ENCODE measurements around the gene ZNF536.
"Not testable (repeated sequence)": the region's sequence is repeated elsewhere in the genome, so short reads cannot be mapped to it uniquely, and the experiment has no call there.

ZNF536 gene

DNA sequence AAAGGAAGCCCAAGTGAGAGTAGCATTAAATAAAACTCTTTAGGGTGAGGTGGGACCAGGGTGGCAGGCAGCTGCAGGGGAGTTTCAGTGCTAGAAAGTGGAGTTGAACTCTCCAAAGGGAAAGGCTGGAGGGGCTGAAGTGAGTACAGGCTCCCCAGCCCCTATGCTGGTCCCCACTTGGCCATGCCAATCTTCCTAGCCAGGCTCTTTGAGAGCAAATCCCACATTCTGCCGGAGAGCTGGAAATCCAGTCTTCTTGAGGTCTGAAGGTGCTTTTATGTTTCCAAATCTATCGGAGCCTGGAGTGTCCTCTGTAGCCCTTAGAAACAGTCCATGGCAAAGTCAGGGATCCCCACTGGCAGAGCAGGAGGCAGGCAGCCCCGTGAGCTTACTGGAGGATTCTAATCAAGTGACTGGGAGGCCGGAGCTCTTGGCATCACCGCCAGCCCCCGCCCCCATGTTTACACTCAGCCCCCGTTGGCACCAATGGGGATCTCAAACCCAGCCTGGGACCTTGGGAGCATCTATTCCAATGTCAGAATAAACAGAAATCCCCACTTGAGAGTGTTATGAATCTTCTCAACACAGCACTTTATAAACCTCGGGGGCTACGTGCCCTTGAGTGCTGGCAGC, 18.3 kb downstream of the ZNF536 start:
- DNase-seq, result no peak

GRCh38 chr19:30391052-30391451, 18.9 kb downstream of the ZNF536 start:
- no peak for DNase-seq

DNA sequence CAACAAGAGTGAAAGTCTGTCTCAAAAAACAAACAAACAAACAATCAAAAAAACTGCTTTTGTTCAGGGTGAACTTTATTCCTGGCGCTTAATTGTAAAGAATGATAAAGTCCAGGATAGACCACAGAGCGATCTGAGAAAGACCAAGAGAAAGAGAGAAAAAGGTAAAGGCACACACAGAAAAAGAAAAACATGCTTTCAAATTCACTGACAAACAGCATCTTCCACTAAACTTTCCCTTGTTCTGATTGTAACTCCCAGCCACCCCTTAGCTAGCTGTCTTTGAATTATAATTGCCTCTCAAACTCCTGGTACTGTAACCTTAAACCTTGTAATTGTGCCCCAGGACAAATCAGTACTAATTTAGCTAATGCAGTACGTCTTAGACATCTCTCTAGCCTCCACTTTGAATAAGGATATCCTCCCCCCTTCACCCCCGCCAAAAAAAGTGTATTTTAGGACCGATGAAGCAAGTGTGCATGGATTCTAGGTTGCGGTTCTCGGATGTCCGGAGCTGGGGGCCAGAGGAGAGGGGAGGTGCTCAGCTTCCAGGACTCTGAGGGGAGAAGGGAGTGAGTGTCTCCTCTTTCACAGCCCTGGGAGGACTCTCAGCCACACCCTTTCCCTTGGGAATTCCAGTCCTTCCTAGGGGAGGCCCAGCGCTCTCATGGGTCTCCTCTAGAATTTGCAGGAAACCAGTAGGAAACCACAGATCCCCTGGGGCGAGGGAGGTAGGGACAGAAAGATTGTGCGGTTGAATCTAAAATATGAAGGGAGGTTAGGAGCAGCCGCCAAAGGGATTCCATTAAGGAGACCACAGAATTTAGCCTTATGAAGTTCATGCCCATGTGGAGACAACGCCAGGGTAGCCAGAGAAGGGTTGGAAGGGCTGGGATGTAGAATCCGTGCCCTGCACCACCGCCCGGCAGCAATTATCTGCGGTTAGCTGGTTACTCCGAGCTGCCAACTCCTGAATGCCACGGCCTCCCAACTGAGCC, 19.7 kb downstream of the ZNF536 start:
- no peak for DNase-seq

DNA sequence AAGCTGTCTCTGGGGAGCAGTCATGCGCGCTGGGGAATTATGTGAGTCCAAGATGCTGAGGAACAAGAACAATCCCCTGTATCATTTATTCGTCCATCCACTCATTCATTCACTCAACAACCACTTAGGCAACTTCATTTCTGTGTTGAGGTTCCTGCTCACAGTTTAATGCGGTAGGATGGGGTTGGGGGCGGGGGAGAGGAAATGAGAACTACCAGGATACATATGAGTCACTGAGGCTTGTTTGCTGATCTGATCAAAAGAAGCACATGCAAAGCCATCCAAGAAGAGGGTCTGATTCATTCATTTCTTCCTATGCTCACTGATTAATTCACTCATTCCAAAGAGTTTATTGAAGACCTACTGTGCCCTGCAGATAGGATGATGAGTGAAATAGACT, 20.9 kb downstream of the ZNF536 start:
- DNase-seq, result no peak

DNA sequence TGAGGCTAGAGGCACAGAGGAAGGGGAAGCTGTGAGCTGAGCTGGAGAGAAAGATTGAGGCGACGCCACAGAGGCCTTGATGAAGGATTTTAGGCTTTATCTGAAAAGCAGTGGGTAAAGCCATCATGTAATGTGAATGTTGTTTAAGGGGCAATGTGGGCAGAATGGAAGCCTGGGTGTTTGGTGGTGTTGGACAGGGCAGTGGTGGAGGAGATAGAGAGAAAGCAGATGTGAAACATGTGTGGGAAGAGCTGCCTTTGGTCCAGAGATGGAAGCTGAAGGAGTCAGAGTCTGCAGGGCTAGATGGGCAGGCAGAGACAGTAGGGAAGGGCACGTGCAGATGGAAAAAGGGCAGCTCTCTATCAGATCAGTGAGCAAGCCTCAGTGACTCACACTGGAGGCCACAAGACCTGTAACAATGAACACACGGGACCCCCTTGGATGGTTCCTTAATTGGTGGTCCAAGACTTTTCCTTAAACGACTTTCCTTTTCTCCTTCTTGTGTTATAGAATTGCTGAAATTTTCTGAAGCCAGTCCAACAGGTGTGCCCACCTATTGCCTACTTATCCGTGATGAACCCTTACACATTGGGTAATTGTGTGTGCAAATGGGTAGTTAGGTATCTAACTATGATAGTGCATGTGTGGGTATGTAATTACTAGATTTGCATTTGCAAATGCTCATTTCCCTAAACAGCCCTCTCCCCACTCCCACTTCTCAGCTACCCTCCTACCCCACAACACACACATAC, 21.7 kb downstream of the ZNF536 start:
- no peak for DNase-seq

GRCh38 chr19:30394481-30395151, 22.4 kb downstream of the ZNF536 start:
- no peak for DNase-seq

DNA sequence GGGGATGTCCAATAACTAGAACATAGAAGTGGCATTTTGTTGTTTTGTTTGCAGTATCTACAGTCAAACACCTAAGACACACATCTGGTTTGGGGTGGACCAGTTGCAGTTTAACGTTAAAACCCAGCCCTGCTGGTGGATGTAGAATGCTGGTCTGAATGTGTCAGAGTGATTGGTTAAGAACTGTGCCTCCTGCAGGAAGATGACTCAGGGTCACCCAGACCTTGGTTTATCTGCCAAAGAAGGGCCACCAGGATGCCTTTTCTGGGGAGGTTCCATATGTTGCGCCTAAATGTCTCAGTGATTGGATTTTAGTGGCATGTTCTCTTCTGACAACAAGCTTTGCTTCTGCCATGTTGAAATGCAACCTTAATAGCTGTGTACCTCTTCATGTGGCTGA, 23.1 kb downstream of the ZNF536 start:
- DNase-seq, result no peak

GRCh38 chr19:30398539-30398938, 26.4 kb downstream of the ZNF536 start:
- not testable (repeated sequence) for DNase-seq

DNA sequence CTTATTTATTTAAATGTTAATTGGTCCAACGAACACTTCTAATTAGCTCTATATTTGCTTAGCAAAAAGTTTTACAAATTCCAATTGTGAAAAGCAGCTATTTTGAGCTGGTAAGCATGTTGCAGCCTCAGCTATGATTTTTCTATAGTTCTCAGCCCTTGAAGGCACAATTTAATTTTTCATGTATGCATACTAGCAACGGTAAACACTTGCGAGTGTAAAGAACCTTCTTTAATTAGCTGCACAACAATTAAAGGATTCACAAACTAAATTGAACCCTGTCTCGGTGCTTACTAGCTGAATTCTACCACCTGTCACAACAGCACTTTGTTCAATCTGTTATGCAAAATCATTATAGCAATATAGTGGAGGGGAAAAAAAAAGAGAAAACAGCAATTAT, 29.8 kb downstream of the ZNF536 start:
- DNase-seq, result no peak

DNA sequence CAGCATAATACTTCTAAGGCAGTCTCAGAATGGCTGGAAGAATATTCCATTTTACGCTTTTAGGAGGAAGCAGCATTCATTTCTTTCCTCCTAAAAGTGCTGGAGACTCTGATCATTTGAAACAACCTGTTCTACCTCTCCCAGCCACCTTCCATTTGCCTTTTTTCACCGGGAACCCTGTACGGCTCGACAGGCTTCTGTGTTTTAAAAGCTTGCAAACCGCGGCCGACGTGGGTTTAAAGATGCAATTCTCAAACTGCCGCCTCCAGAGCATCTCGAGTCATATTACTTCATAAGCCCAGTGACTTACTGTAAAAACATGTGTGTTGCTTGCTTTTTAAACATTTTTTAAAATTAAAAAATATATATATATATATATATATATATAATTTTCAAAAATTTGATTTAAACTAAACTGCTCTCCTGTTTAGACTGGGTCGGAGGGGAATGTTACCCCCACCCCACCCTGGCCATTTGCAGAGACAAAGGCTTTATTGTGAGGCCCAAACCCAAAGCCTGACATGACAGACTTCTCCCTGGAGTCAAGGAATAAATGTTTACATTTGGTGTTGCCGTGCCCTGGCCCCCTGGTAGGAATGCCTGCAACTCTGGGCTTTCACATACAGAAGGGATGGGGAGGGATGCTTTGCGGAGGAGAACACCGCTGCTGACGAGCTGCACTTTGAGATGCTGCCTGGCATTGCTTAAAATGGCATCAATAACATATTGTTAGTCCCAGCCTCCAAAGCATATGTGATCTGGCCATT, 30.4 kb downstream of the ZNF536 start:
- no peak for DNase-seq

DNA sequence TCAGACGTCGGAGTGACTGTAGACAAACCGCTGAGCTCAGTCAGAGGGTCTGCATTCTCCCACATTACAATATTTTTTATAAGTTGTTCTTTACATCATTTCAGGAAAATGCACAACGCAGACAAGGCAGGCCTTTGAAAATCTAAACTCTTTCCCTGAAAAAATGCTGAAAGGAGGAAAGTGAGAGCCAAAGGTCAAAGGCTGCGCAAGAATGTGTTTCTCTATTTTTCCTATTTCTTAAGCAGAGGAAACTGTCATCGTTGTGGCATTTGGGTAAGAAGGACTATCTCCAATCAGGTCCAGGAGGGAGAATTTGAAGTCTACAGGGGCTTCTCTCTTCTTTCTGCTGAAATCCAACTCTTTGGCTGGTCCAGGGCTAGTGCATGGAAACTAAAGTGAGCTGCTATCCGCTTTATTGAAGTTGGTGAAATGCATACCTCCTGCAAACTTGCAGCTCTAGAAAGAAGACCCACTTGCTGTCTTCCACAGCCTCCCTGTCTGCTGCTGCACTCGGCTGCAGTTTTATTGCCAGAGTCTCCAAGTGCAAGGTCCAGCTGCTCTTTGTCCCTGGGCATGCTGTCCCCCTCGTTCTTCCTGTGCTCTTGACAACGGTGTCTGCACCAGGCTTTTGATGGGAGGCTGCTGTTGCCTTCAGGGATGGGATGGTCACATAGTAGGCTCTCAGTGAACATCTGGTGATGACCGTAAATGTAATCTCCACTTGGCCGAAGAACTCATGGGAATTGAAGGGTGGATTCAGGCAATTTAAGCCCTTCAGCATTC, 31.2 kb downstream of the ZNF536 start:
- no peak for DNase-seq

DNA sequence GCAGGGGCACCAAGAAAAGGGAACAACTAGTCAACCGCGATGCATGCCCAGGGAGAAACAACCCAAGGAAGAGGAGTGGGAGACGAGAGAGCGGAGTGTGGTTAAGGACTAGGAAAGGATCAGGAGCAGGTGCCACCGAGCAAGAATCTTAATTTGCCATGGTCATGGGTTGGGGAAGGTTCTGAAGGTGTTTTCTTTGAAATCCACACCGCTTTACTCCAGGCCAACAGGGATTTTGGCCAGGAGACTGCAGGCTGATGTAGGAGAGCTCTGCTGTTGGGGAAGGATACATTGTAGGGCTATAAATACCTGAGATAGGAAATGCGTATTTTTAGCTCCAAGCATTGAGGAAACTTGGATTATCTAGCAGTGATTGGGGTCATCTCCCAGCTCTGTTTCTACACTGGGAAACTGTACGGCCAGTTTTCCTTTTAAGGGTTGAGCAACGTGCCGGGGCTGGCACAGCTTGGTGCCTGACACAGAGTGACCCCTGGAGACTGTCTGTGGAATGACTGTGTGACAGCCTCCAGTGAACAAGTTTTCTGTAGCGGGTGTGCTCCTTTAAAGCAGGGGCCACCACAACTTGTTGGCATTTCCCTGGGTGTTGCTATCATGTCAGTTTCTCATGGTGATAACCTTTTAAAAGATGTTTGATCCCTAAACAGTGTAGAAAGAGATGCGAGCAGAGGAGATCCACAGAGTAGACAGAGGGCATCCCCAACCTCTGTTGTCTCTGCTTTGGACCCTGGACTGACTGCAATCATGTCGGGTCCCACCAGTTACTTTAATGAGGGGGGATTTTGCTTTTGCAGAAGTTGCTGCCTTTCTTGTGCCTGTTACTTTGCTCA, 34.3 kb downstream of the ZNF536 start:
- DNase-seq, result no peak

DNA sequence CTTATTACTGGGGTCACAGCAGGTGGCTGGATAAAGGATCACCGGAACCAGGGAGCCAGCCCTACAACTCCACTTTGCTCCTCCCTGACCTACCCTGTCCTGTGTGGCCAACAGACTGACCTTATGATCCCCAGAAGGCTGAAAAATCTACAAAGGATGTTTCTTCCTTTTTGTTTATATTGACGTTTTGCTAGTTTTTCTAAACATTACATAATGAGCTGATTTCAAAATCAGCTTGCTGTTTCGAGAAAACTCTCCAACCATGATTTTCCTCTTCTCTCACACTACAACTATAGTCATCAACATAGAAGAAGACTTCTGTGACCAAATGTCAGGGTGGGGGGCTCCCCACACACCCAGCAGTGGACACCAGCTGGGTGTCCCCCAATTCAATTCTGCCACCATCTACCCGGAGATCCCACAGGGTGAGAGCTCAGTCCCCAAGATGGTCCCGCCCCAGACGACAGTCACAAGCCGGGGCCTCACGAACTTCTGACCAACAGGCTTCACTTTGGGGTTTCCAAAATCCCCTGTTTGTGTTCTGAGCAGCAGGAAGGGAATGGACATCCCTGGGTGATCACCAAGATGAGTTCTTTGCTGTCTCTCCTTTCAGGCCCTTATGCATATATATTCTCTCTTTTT, 35.0 kb downstream of the ZNF536 start:
- DNase-seq, result no peak

- DNase-seq, result no peak
Observed at GRCh38 chr19:30408734-30409301, 36.6 kb downstream of the ZNF536 start.

GRCh38 chr19:30411714-30412113, 39.5 kb downstream of the ZNF536 start:
- DNase-seq, result no peak

GRCh38 chr19:30416375-30416774, 44.2 kb downstream of the ZNF536 start:
- DNase-seq, result no peak

DNA sequence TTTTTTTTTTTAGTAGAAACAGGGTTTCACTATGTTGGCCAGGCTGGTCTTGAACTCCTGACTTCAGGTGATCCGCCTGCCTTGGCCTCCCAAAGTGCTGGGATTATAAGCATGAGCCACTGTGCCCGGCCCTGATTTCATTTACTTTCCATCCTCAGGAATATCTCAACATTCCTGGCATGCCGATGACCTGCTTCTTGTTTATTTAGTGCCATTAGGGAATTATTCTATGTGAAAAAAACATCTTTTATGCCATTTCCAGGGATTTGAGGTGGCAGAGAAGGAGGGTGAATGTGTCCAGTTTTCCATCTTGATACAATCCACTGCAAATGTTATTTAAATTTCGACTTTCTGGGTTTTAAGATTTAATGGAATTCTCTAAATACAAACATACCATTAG, 45.0 kb downstream of the ZNF536 start:
- not testable (repeated sequence) for DNase-seq

DNA sequence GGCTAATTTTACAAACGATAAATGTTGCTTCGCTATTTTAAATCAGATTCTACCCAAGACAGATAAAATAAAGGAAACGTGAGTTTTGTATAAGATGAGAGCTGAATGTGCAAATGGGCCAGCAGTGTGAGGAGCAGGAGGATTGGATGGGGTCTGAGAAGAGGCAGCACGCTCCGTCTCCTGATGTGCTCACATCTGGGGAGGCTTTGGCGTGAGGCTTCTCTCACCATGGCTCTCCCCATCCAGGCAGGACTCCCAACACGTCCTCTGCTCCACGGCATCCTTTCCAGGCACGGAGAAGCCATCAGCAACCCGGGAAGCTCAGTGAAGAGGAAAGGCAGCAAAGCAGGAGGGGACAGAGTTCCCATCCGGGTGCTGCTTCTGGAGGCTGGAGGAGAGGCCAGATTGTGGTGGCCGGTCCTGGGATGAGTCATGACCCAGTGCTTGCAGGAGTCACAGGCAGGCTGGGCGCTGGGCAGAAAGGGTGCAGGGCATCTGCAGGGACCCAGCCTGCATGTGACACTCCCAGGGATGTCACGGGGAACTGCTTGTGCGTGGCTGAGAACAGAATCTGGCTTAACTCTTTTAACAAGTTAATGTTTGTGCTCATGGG, 47.5 kb downstream of the ZNF536 start:
- no peak for DNase-seq

DNA sequence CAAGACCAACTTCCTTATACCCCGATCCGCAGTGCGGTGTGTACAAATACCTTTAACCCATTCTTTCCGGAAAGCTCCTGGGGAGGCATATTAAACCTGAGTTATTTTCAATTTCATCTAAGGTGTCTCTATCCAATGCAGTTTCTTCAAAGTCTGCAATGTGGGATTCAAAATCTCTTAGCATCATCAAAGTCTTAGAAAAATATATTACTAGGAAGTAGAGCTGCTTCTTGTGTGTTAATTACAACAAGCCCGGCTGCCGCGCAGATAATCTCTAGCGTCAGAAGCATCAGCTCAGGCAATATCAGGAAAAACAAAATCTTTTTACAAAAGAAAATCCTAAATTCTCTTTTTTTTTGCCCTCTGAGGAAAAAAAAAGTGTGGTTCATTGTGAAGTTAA, 48.1 kb downstream of the ZNF536 start:
- no peak for DNase-seq

Data from activated T-cell treated with anti-CD3 and anti-CD28 coated beads, Interleukin-2, amount 50 U/mL, for 48 hours (primary cell).